IMR-90 (cell line): ENCODE data around the gene RMI2. TPM values are rescaled to one million over a fixed set of nuclear protein-coding genes. Genes with fewer than 3 reads are reported as not detected.

ENCODE experiments used
- ATAC-seq: fragments of 200-7000 bp; cut with Tn5 transposase; 2 replicates; pipeline ENCODE4 v1.9.1; 2020; ENCODE audit warnings: low read depth, mild to moderate bottlenecking, moderate library complexity
- BruUV-seq: library from RNA; stranded (reverse); fragments of 400-500 nt; replicated peaks from 2 replicates; lab custom pipeline; 2021; lab: Mats Ljungman, UMichigan
- CTCF ChIA-PET: fragments of 300-600 bp; formaldehyde crosslinking; extraction: SDS; loops from one replicate; lab custom pipeline; 2021; ENCODE audit warnings: antibody characterized with exemption; lab: Yijun Ruan, JAX
- POLR2A ChIA-PET: fragments of 300-600 bp; sonication (Branson Sonifier 250); formaldehyde crosslinking; loops from one replicate; lab custom pipeline; 2022; ENCODE audit warnings: antibody characterized with exemption; ENCODE audit not compliant: unreplicated experiment; lab: Charles Lee
- DNase-seq: peaks from one replicate; pipeline ENCODE4 v3.0.0; 2013
- H2AFZ ChIP-seq: replicated peaks from 2 replicates; pipeline ENCODE3; 2013; ENCODE audit warnings: low read length, mild to moderate bottlenecking; ENCODE audit not compliant: poor library complexity
- H2AK5ac ChIP-seq: 2 replicates; pipeline ENCODE4 v1.6.1; 2013; ENCODE audit warnings: low read depth, low read length, inconsistent platforms
- H2AK9ac ChIP-seq: replicated peaks from 2 replicates; pipeline ENCODE3; 2013; ENCODE audit warnings: mild to moderate bottlenecking, low read depth, low read length, moderate library complexity; ENCODE audit not compliant: poor library complexity
- H2BK120ac ChIP-seq: 2 replicates; pipeline ENCODE4 v1.6.1; 2013; ENCODE audit warnings: low read depth, low read length, inconsistent platforms
- H2BK15ac ChIP-seq: 3 replicates; pipeline ENCODE4 v1.6.1; 2013; ENCODE audit warnings: low read depth, low read length, inconsistent platforms
- H2BK20ac ChIP-seq: 2 replicates; pipeline ENCODE4 v1.6.1; 2013; ENCODE audit warnings: low read depth, mild to moderate bottlenecking, inconsistent platforms, low read length, moderate library complexity
- H2BK5ac ChIP-seq: 2 replicates; pipeline ENCODE4 v1.6.1; 2013; ENCODE audit warnings: mild to moderate bottlenecking, low read depth, low read length, inconsistent platforms; ENCODE audit not compliant: poor library complexity, severe bottlenecking
- H3K14ac ChIP-seq: replicated peaks from 2 replicates; pipeline ENCODE4 v1.6.1; 2013; ENCODE audit warnings: low read depth, low read length, inconsistent platforms
- H3K18ac ChIP-seq: 2 replicates; pipeline ENCODE4 v1.6.1; 2013; ENCODE audit warnings: low read depth, low read length, control low read depth
- H3K23ac ChIP-seq: 2 replicates; pipeline ENCODE4 v1.6.1; 2013; ENCODE audit warnings: low read depth, low read length, inconsistent platforms
- H3K27ac ChIP-seq: 2 replicates; pipeline ENCODE4 v1.5.1; 2013; ENCODE audit warnings: mild to moderate bottlenecking, control low read depth, low read length; ENCODE audit not compliant: insufficient read depth
- H3K27me3 ChIP-seq: 2 replicates; pipeline ENCODE4 v1.6.1; 2013; ENCODE audit warnings: low read length; ENCODE audit not compliant: control insufficient read depth, insufficient read depth
- H3K36me3 ChIP-seq: 2 replicates; pipeline ENCODE4 v1.6.1; 2013; ENCODE audit warnings: low read length, mixed read lengths; ENCODE audit not compliant: control insufficient read depth, insufficient read depth
- H3K4ac ChIP-seq: 2 replicates; pipeline ENCODE4 v1.6.1; 2013; ENCODE audit warnings: low read depth, low read length, inconsistent platforms
- H3K4me1 ChIP-seq: 2 replicates; pipeline ENCODE4 v1.6.1; 2013; ENCODE audit warnings: low read length, mixed read lengths; ENCODE audit not compliant: control insufficient read depth, insufficient read depth
- H3K4me2 ChIP-seq: 2 replicates; pipeline ENCODE4 v1.6.1; 2013; ENCODE audit warnings: low read depth, mild to moderate bottlenecking, control low read depth, low read length, moderate library complexity
- H3K4me3 ChIP-seq: 2 replicates; pipeline ENCODE4 v1.5.1; 2013; ENCODE audit warnings: low read depth, mild to moderate bottlenecking, control low read depth, low read length, moderate library complexity; ENCODE audit not compliant: insufficient read depth
- H3K56ac ChIP-seq: 2 replicates; pipeline ENCODE4 v1.6.1; 2013; ENCODE audit warnings: low read length, inconsistent platforms; ENCODE audit not compliant: insufficient read depth; ENCODE audit errors: extremely low read depth
- H3K79me1 ChIP-seq, 2 experiments: 2 replicates each; pipeline ENCODE4 v1.6.1; 2013; ENCODE audit warnings: low read length in 2 of 2, inconsistent platforms in 1 of 2, low read depth in 1 of 2
- H3K9ac ChIP-seq: 2 replicates; pipeline ENCODE4 v1.6.1; 2013; ENCODE audit warnings: low read depth, low read length, control low read depth
- H3K9me1 ChIP-seq: 2 replicates; pipeline ENCODE4 v1.6.1; 2013; ENCODE audit warnings: low read length, inconsistent platforms; ENCODE audit not compliant: insufficient read depth
- H3K9me3 ChIP-seq: 2 replicates; pipeline ENCODE4 v1.6.1; 2013; ENCODE audit warnings: low read length; ENCODE audit not compliant: control insufficient read depth, insufficient read depth
- H4K20me1 ChIP-seq: 2 replicates; pipeline ENCODE4 v1.6.1; 2013; ENCODE audit warnings: low read length, inconsistent platforms; ENCODE audit not compliant: insufficient read depth
- H4K5ac ChIP-seq: 2 replicates; pipeline ENCODE4 v1.6.1; 2013; ENCODE audit warnings: mild to moderate bottlenecking, low read depth, low read length, control low read depth
- H4K8ac ChIP-seq, 2 experiments: 2 replicates each; pipeline ENCODE4 v1.6.1; 2013; ENCODE audit warnings: low read depth in 2 of 2, low read length in 2 of 2, control low read depth in 1 of 2, inconsistent platforms in 1 of 2
- H4K91ac ChIP-seq: 2 replicates; pipeline ENCODE4 v1.6.1; 2013; ENCODE audit warnings: low read depth, low read length, inconsistent platforms; ENCODE audit not compliant: insufficient read depth
- BHLHE40 ChIP-seq: fragments of 150-350 bp; IDR thresholded peaks from 2 replicates; pipeline ENCODE4 v1.6.1; 2016; ENCODE audit warnings: mild to moderate bottlenecking, low read depth, low read length
- CHD1 ChIP-seq: IDR thresholded peaks from 2 replicates; pipeline ENCODE4 v1.6.1; 2012; ENCODE audit warnings: low read depth, low read length, improper control_type of control experiment
- CTCF ChIP-seq: conservative IDR thresholded peaks from 2 replicates; pipeline ENCODE4 v1.5.1; 2012; ENCODE audit warnings: mild to moderate bottlenecking, low read depth, low read length, improper control_type of control experiment
- ELK1 ChIP-seq: fragments of 150-350 bp; IDR thresholded peaks from 2 replicates; pipeline ENCODE4 v1.6.1; 2016; ENCODE audit warnings: low read depth, mild to moderate bottlenecking, low read length, moderate library complexity, borderline replicate concordance
- MAFK ChIP-seq: IDR thresholded peaks from 2 replicates; pipeline ENCODE4 v1.6.1; 2012; ENCODE audit warnings: low read depth, low read length, improper control_type of control experiment
- MAZ ChIP-seq: IDR thresholded peaks from 2 replicates; pipeline ENCODE4 v1.6.1; 2012; ENCODE audit warnings: low read depth, mild to moderate bottlenecking, low read length, improper control_type of control experiment, moderate library complexity, borderline replicate concordance
- RFX5 ChIP-seq: IDR thresholded peaks from 2 replicates; pipeline ENCODE4 v1.8.0; 2012; ENCODE audit warnings: low read depth, mild to moderate bottlenecking, low read length, moderate library complexity
- SMC3 ChIP-seq: fragments of 150-350 bp; IDR thresholded peaks from 2 replicates; pipeline ENCODE4 v1.6.1; 2016; ENCODE audit warnings: low read depth, mild to moderate bottlenecking, antibody characterized with exemption, low read length, moderate library complexity
- USF2 ChIP-seq: fragments of 150-350 bp; IDR thresholded peaks from 2 replicates; pipeline ENCODE4 v1.6.1; 2017; ENCODE audit warnings: mild to moderate bottlenecking, antibody characterized with exemption, low read length, low read depth
- WGBS, 2 experiments: methylation state at CpG; one replicate each; pipeline versions ENCODE4 v1.1.5 to v1.1.7; 2013; ENCODE audit warnings: missing lambda C conversion rate in 2 of 2; ENCODE audit not compliant: insufficient read length in 1 of 2; ENCODE audit errors: extremely low coverage in 2 of 2; 5-methylcytosine and 5-hydroxymethylcytosine counted together
- dilution Hi-C: fragments of 300-500 bp; cut with HindIII; formaldehyde crosslinking; loops from one replicate; pipeline ENCODE4 v1.14.3; 2018; ENCODE audit warnings: low sequenced_read_pairs; ENCODE audit not compliant: unreplicated experiment
- in situ Hi-C: fragments of 300-500 bp; cut with MboI; formaldehyde crosslinking; loops from 3 replicates; pipeline ENCODE4 v1.14.3; 2019; ENCODE audit warnings: low sequenced_read_pairs, inconsistent platforms, mixed read lengths
- intact Hi-C: fragments of 100-400 bp; cut with micrococcal nuclease; formaldehyde crosslinking; loops from 2 replicates; pipeline ENCODE4 v1.10.0; 2022
- polyA plus RNA-seq, 3 experiments: library from polyadenylated mRNA; depleted of rRNA; stranded (reverse); fragments of >200 nt; gene quantifications; 2 replicates each; pipeline ENCODE4 v1.2.3, GENCODE V29; 2012; ENCODE audit warnings: low replicate concordance in 1 of 3
- total RNA-seq: library from RNA; depleted of rRNA; stranded (reverse); fragments of >200 nt; gene quantifications from 2 replicates; pipeline ENCODE4 v1.2.3, GENCODE V29; 2012

RMI2 gene
- total and polyA plus RNA-seq, 2 of the 4 experiments (the other 2 are of a cell fraction), result 3.2 to 5.6 TPM

- ATAC-seq (no peak), DNase-seq (no peak)
- H3K9me1 ChIP-seq, result peaks cover 16% of the 10 kb centered on the region
- H3K14ac ChIP-seq, result no peak overlapping the region
- H2AK5ac ChIP-seq, result peak overlapping the region; percentile 44
- H4K8ac ChIP-seq, result no peak overlapping the region
- TF ChIP-seq MAZ (no peak), SMC3 (no peak), BHLHE40 (no peak), CHD1 (no peak), USF2 (no peak), MAFK (no peak), ELK1 (no peak), CTCF (no peak), RFX5 (no peak)
- CTCF ChIA-PET, result interaction anchor here (0.7 kb wide), 1 partner anchor 26 kb away, joined by 3 read pairs; no protein-coding TSS in a partner anchor
- intact Hi-C loops (no loop called here), dilution Hi-C loops (no loop called here), in situ Hi-C loops (loop anchor here (5.0 kb wide), 1 partner anchor 48 kb away; no protein-coding TSS in a partner anchor)
- H3K23ac ChIP-seq, result no peak overlapping the region
- H3K36me3 ChIP-seq, result no peaks in the 10 kb centered on the region
- no CpG with 5 or more reads among the region's 9 CpGs for WGBS, 2 experiments
- POLR2A ChIA-PET, result no interaction called here
- no peak overlapping the region for H2BK15ac ChIP-seq
- no peak overlapping the region for H4K5ac ChIP-seq
- H3K27ac ChIP-seq, result no peak overlapping the region
- peak overlapping the region; percentile 58; the same call in 1 of the 2 replicates for H3K18ac ChIP-seq
- no TSS peak for BruUV-seq
- no peak overlapping the region for H4K91ac ChIP-seq
- no peak overlapping the region for H2AFZ ChIP-seq
- H3K27me3 ChIP-seq, result no peaks in the 10 kb centered on the region
- H2BK120ac ChIP-seq, result no peak overlapping the region
- H3K9me3 ChIP-seq, result no peaks in the 10 kb centered on the region
- H3K79me1 ChIP-seq, result peaks cover 0 to 5% of the 10 kb centered on the region in 2 experiments; a peak in 2 of 4 replicates
- no peaks in the 10 kb centered on the region for H4K20me1 ChIP-seq
- peak overlapping the region; percentile 32; the same call in 1 of the 2 replicates for H3K4ac ChIP-seq
- no peak overlapping the region for H3K9ac ChIP-seq
- 0 out of 2 replicates have a peak overlapping the region, but pooled peaks have one; percentile 15 for H2BK20ac ChIP-seq
- peaks cover 20% of the 10 kb centered on the region for H3K4me1 ChIP-seq
- H2BK5ac ChIP-seq, result no peak overlapping the region
- H3K4me3 ChIP-seq, result no peak overlapping the region
- H3K4me2 ChIP-seq, result no peak overlapping the region
- H3K56ac ChIP-seq, result no peak overlapping the region
- no peak overlapping the region for H2AK9ac ChIP-seq
Observed at GRCh38 chr16:11309895-11310633, 35.2 kb upstream of the RMI2 start.
